NCI-H82 (cell line): Measurements from ENCODE around the gene PBX1.
"Not testable (repeated sequence)": the region's sequence is repeated elsewhere in the genome, so short reads cannot be mapped to it uniquely, and the experiment has no call there.

ENCODE experiments used
- DNase-seq: peaks from one replicate; lab custom pipeline; 2025; lab: John Stamatoyannopoulos, UW

Gene PBX1

GRCh38 chr1:164558461-164559341, at the start of gene PBX1:
PBX1 (plus strand) TSS chr1:164559184.
- DNase-seq, result peak; percentile 100

GRCh38 chr1:164510435-164510834, 48.5 kb upstream of the PBX1 start:
- no peak for DNase-seq

- DNase-seq, result no peak
These were observed 47.8 kb upstream of the PBX1 start for GRCh38 chr1:164511001-164511705.

GRCh38 chr1:164515231-164515630, 43.8 kb upstream of the PBX1 start:
- no peak for DNase-seq

GRCh38 chr1:164515711-164516331, 43.2 kb upstream of the PBX1 start:
- DNase-seq, result peak; percentile 32

- DNase-seq, result no peak
These were observed 42.4 kb upstream of the PBX1 start for GRCh38 chr1:164516591-164516990.

GRCh38 chr1:164518692-164519332, 40.2 kb upstream of the PBX1 start:
- DNase-seq, result no peak

- no peak for DNase-seq
These were observed 39.6 kb upstream of the PBX1 start for GRCh38 chr1:164519426-164519825.

GRCh38 chr1:164524810-164525209, 34.2 kb upstream of the PBX1 start:
- no peak for DNase-seq

- no peak for DNase-seq
These were observed 23.9 kb upstream of the PBX1 start for GRCh38 chr1:164534863-164535610.

GRCh38 chr1:164552463-164552988, 6.5 kb upstream of the PBX1 start:
- not testable (repeated sequence) for DNase-seq

- no peak for DNase-seq
These were observed 1.7 kb upstream of the PBX1 start for GRCh38 chr1:164557270-164557669.

GRCh38 chr1:164559342-164560051, 513 bp downstream of the PBX1 start:
- peak; percentile 80 for DNase-seq

GRCh38 chr1:164560121-164560541, 1.1 kb downstream of the PBX1 start:
- peak; percentile 43 for DNase-seq

- no peak for DNase-seq
These were observed 1.6 kb downstream of the PBX1 start for GRCh38 chr1:164560556-164560955.

- peak; percentile 26 for DNase-seq
These were observed 2.0 kb downstream of the PBX1 start for GRCh38 chr1:164561007-164561406.

GRCh38 chr1:164561472-164561871, 2.5 kb downstream of the PBX1 start:
- peak; percentile 17 for DNase-seq

- no peak for DNase-seq
These were observed 3.1 kb downstream of the PBX1 start for GRCh38 chr1:164562061-164562460.

GRCh38 chr1:164562511-164562910, 3.5 kb downstream of the PBX1 start:
- DNase-seq, result peak; percentile 29

GRCh38 chr1:164562947-164563520, 4.0 kb downstream of the PBX1 start:
- DNase-seq, result peak; percentile 29
